Measurements from ENCODE around the gene KLHL35. TPM values are rescaled to one million over a fixed set of nuclear protein-coding genes. Genes with fewer than 3 reads are reported as not detected.
A peak's percentile ranks its signal among the peaks of the same experiment; 100 is the strongest.

The KLHL35 gene
- total RNA-seq, 1 donor from 2014 or later, result 0.55 TPM

DNA sequence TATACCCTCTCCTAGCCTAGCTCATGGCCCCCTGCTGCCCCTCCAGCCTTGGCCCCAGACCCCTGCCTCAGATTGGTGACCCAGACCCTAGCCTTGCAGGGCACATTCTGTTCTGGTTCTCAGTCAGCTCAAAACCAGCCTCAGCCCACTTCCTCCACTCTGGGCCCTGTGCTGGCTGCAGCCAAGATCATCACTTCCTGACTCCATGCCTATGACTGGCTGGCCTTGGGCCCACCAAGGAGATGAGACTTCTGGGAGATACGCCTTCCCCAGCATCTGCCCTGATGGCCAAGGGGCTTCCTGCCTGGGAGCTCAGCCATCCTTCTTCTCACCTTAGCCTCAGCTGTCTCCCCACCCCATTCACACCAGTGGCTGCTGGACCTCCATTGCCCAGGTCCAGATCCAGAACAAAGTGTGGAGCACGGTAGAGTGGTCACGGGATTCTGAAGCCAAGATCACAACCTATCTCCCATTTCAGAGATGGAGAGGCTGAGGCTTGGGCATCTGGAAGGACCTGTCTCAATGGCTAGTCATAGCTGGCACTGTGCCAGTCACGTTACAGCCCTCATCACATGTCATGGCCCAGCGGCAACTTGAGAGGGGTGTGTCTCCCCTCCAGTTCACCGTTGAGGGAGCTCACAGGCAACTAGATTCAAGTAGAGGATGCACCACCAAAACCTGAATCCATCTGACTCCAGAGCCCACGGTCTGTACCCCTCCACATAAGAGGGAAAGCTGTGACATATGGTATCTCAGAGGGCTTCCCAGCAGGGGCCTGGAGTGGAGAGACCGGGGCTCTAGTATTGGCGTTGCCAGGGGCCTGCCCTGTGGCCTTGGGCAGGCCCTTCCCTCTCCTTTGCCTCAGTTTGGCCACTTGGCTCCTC, 43.0 kb upstream of the KLHL35 start:
- no peaks in the 10 kb centered on the region for H3K27me3 Mint-ChIP-seq

DNA sequence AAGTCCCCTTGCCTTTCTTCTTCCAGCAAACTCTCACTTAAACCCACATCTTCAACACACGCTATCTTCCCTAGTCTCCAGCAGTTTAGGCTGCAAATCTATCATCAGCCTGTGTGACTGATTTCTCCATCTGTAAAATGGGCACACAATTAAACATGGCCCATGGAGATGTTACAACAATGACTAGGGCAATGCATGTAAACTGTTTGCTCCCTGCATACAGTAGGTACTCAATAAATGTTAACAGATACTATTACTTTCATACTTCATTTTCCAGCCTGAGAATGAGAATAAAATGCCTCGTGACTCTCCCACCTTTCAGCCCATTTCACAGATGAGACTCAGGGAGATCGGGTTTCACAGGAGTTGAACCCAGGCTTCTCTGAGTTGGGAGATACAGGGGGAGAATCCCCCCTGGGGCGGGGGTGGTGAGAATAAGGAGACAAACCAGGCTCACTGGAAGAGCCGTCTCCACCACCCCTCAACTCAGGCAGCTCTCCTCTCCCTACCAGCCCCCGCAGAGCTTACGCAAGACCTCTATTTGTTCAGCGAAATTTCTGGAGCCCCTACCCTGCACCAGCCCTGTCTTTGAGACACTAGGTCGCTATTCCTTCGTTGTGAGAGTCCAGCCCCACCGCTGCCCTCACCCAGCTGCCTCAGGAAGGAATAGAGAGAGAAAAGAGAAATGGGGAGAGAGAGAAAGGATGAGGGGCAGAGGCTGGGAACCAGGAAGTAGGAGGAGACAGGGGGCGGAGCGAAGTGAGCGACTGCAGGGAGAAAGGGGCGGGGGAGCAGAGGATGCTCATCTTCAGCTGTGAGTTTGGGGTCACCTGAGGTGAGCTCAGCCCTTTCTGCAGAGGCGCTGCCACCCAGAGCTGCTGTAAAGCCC, 42.1 kb upstream of the KLHL35 start:
- no peaks in the 10 kb centered on the region for H3K27me3 Mint-ChIP-seq
- H3K9me3 Mint-ChIP-seq (ENCODE audit: low read depth), result no peaks in the 10 kb centered on the region
- peaks cover 4% of the 10 kb centered on the region for H3K4me1 Mint-ChIP-seq (ENCODE audit: low read depth)
- TF ChIP-seq, protein P1, sequence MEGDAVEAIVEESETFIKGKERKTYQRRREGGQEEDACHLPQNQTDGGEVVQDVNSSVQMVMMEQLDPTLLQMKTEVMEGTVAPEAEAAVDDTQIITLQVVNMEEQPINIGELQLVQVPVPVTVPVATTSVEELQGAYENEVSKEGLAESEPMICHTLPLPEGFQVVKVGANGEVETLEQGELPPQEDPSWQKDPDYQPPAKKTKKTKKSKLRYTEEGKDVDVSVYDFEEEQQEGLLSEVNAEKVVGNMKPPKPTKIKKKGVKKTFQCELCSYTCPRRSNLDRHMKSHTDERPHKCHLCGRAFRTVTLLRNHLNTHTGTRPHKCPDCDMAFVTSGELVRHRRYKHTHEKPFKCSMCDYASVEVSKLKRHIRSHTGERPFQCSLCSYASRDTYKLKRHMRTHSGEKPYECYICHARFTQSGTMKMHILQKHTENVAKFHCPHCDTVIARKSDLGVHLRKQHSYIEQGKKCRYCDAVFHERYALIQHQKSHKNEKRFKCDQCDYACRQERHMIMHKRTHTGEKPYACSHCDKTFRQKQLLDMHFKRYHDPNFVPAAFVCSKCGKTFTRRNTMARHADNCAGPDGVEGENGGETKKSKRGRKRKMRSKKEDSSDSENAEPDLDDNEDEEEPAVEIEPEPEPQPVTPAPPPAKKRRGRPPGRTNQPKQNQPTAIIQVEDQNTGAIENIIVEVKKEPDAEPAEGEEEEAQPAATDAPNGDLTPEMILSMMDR (IDR thresholded peaks at IDR 0.05; ENCODE audit: unreplicated experiment), result no peak
- H3K4me3 Mint-ChIP-seq (ENCODE audit: low read depth), result no peak overlapping the region
- H3K27ac Mint-ChIP-seq, result peak overlapping the region; percentile 58
- no peaks in the 10 kb centered on the region for H3K36me3 Mint-ChIP-seq (ENCODE audit: insufficient read depth)
- DNase-seq (ENCODE audit: low spot score, unreplicated experiment), result no peak

More for the DNA sequence above, 43.0 kb upstream of the KLHL35 start:
- TF ChIP-seq, protein P1 (IDR thresholded peaks at IDR 0.05; ENCODE audit: unreplicated experiment), result no peak
- H3K9me3 Mint-ChIP-seq (ENCODE audit: low read depth), result no peaks in the 10 kb centered on the region
- H3K4me1 Mint-ChIP-seq (ENCODE audit: low read depth), result peaks cover 4% of the 10 kb centered on the region
- H3K4me3 Mint-ChIP-seq (ENCODE audit: low read depth), result no peak overlapping the region
- DNase-seq (ENCODE audit: low spot score, unreplicated experiment), result no peak
- no peak overlapping the region for H3K27ac Mint-ChIP-seq
- H3K36me3 Mint-ChIP-seq (ENCODE audit: insufficient read depth), result no peaks in the 10 kb centered on the region

DNA sequence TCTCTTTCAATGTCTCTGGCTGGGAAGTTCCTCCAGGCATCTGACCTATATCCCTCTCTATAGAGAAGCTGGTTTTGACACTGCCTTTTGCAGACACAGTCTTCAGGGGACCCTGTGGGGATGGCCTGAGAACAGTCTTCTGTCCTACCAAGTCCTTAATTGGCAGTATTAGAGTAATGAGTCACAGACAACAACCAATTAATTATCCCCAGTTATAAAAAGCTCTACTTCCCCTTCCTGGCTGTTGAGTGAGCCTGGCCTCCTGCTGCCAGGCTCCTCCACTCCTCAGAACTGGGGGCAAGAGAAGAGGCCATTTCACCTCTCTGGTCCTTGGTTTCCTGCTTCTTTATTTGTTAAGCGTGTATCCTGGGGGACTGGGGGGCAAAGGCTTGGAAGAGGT, 41.2 kb upstream of the KLHL35 start:
- no peaks in the 10 kb centered on the region for H3K36me3 Mint-ChIP-seq (ENCODE audit: insufficient read depth)
- peaks cover 2% of the 10 kb centered on the region for H3K27me3 Mint-ChIP-seq
- TF ChIP-seq, protein P1 (IDR thresholded peaks at IDR 0.05; ENCODE audit: unreplicated experiment), result no peak
- no peak for DNase-seq (ENCODE audit: low spot score, unreplicated experiment)
- H3K9me3 Mint-ChIP-seq (ENCODE audit: low read depth), result no peaks in the 10 kb centered on the region
- no peak overlapping the region for H3K27ac Mint-ChIP-seq
- no peak overlapping the region for H3K4me3 Mint-ChIP-seq (ENCODE audit: low read depth)
- peaks cover 4% of the 10 kb centered on the region for H3K4me1 Mint-ChIP-seq (ENCODE audit: low read depth)

DNA sequence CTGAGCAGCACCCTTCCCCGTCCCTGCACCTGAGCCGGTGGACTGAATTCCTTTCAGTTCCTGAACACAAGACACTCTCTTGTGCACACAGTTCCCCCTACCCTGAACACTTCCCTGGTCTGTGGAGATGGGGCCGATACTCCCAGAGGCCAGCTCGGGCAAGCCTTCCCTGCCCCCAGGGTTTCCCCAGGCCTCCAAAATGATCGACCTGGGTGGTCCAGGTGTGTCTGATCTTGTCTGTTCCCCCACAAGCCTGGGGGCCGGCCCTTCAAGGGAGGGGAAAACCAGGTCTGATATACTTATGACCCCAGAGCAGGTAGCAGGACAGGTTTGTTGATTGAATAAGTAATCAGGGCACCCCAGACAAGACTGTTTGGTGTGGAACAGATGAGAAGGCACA, 40.7 kb upstream of the KLHL35 start:
- no peak overlapping the region for H3K4me3 Mint-ChIP-seq (ENCODE audit: low read depth)
- H3K36me3 Mint-ChIP-seq (ENCODE audit: insufficient read depth), result no peaks in the 10 kb centered on the region
- peaks cover 5% of the 10 kb centered on the region for H3K4me1 Mint-ChIP-seq (ENCODE audit: low read depth)
- no peak overlapping the region for H3K27ac Mint-ChIP-seq
- TF ChIP-seq, protein P1 (IDR thresholded peaks at IDR 0.05; ENCODE audit: unreplicated experiment), result no peak
- no peak for DNase-seq (ENCODE audit: low spot score, unreplicated experiment)
- H3K27me3 Mint-ChIP-seq, result peaks cover 2% of the 10 kb centered on the region
- no peaks in the 10 kb centered on the region for H3K9me3 Mint-ChIP-seq (ENCODE audit: low read depth)

DNA sequence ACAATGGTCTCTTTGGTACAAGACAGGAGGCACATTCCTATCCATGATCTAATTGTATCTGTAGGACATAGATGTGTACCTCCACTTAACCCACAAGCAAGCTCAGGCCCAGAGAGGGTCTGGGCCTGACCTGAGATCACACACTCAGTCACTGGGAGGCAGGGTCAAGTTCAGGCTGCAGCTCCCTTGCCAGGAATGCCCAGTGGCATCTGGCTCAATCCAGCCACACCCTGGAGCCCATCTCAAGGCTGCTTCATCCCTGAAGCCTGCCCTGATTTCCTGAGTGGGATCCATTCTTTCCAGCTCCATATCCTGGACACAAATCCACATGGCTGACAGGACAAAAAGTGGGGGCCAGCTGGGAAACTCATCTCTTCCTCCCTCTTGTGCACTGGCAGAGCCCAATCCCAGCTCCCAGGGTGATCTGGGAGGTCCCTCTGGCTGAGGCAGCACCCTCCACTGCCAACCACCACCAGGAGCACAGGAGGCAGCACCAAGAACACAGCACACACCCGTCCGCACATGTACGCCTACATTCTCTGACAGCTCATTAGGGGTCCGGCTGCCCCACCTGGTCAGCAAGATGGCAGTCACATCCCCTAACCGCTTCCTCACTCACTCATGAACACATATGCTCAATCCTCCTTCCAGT, 39.2 kb upstream of the KLHL35 start:
- no peak for DNase-seq (ENCODE audit: low spot score, unreplicated experiment)
- Mint-ChIP-seq H3K4me1 (ENCODE audit: low read depth) (peaks cover 5% of the 10 kb centered on the region), H3K27ac (no peak overlapping the region), H3K36me3 (ENCODE audit: insufficient read depth) (no peaks in the 10 kb centered on the region), H3K4me3 (ENCODE audit: low read depth) (no peak overlapping the region), H3K9me3 (ENCODE audit: low read depth) (no peaks in the 10 kb centered on the region), H3K27me3 (peaks cover 2% of the 10 kb centered on the region)
- TF ChIP-seq, protein P1 (IDR thresholded peaks at IDR 0.05; ENCODE audit: unreplicated experiment), result no peak

Data from progenitor cell of endocrine pancreas (in vitro differentiated cells).